Measurements from ENCODE around the gene SLC18A2.
"Not testable (repeated sequence)": the region's sequence is repeated elsewhere in the genome, so short reads cannot be mapped to it uniquely, and the experiment has no call there.

The SLC18A2 gene

DNA sequence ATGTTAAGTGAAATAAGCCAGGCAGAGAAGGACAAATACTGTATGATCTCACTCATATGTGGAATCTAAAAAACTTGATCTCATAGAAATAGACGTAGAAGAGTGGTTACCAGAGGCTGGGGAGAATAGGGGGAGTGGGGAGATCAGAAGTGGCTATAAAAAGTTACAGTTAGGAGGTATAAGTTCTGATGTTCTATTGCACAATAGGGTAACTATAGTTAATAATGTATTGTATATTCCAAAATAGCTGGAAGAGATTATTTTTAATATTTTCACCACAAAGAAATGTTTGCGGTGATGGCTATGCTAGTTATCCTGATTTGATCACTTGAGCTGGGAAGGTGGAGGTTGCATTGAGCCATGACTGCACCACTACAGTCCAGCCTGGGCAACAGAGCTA, 53.8 kb downstream of the SLC18A2 start:
- TF ChIP-seq CTCF (IDR thresholded peaks at IDR 0.05; ENCODE audit: insufficient read depth, missing control alignments): no peak
- no peak for FAIRE-seq
- no peak for DNase-seq (ENCODE audit: insufficient read length, low spot score)

DNA sequence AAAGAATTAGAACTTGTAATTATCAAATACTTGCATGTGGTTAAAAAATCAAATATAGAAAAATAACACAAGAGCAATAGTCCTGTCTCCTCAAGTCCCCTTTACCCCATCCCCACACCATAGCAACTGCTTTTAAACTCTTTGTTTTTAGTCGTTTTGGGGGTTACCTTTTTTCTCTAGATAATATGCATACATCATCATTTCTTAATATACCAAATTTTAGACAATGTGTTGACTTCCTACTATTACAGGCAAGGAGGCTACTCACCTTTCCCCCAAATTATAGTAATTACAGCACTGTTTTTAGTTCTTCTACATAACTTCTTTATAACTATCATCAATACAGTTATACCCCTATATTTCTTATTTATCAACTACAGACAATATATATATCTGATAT, 57.3 kb downstream of the SLC18A2 start:
- FAIRE-seq (no peak), DNase-seq (ENCODE audit: insufficient read length, low spot score) (no peak)
- no peak for TF ChIP-seq CTCF (IDR thresholded peaks at IDR 0.05; ENCODE audit: insufficient read depth, missing control alignments)

DNA sequence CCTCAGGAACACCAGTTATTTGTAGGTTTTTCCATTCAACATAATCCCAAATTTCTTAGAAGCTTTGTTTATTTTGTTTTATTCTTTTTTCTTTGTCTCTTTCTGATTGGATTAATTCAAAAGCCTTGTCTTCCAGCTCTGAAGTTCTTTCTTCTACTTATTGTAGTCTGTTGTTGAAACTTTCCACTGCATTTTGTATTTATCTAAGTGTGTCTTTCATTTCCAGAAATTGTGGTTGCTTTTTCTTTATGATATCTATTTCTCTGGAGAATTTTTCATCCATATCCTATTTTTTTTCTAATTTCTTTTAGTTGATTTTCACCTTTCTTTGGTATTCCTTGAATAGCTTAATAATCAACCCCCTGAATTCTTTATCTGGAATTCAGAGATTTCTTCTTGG, 58.5 kb downstream of the SLC18A2 start:
- TF ChIP-seq CTCF (IDR thresholded peaks at IDR 0.05; ENCODE audit: insufficient read depth, missing control alignments): no peak
- DNase-seq (ENCODE audit: insufficient read length, low spot score): no peak
- no peak for FAIRE-seq

- no peak for TF ChIP-seq CTCF (IDR thresholded peaks at IDR 0.05; ENCODE audit: insufficient read depth, missing control alignments)
- no peak for FAIRE-seq
- no peak for DNase-seq (ENCODE audit: insufficient read length, low spot score)
Measured at GRCh38 chr10:117300671-117301070, 59.8 kb downstream of the SLC18A2 start.

DNA sequence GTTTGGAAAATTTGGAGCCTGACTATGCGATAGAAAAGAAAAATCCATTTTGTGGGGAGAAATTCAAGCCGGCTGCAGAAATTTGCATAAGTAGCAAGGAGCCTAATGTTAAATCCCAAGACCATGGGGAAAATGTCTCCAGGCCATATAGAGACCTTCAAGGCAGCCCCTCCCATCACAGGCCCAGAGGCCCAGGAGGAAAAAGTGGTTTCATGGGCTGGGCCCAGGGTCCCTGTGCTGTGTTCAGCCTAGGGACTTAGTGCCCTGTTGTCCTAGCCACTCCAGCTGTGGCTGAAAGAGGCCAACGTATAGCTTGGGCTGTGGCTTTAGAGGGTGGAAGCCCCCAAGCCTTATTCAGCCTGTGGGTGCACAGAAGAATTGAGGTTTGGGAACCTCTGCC, 62.5 kb downstream of the SLC18A2 start:
- DNase-seq (ENCODE audit: insufficient read length, low spot score); FAIRE-seq: not testable (repeated sequence)

DNA sequence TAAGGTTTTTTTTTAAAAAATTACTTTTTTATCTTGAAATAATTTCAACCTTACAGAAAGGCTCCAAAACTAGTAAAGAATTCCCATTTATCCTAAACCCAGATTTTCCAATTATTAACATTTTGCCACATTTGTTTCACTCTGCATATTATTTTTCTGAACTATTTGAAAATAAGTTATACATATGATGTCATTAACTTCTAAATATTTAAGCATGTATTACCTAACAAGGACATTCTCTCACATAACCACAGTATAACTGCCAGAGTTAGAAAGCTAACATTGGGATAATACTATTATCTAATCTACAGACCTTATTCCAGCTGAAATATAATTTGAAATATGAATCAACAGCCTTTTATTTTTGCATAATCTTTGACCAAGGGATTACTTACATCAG, 65.8 kb downstream of the SLC18A2 start:
- DNase-seq (ENCODE audit: insufficient read length, low spot score): no peak
- FAIRE-seq: no peak
- no peak for TF ChIP-seq CTCF (IDR thresholded peaks at IDR 0.05; ENCODE audit: insufficient read depth, missing control alignments)

- DNase-seq (ENCODE audit: insufficient read length, low spot score) (no peak), FAIRE-seq (no peak)
- TF ChIP-seq CTCF (IDR thresholded peaks at IDR 0.05; ENCODE audit: insufficient read depth, missing control alignments): no peak
Measured at GRCh38 chr10:117311261-117311660, 70.3 kb downstream of the SLC18A2 start.

DNA sequence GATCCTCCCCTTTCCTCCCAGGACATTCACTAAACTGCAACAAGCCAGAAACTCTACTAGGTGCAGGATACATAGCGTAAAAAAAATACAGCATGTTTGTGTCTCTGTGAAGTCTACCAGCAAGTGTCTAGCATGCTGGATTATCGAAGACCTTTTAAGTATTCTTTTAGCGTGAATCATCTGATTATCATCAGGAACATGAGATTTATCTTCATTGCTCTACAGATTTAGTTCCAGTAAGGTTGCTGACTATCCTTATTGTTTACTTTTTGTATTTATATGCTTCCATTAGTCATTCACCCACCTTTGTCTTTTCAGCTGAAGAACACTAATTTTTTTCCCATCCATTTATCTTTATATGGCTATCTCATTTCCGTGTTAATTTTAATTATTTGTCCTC, 71.5 kb downstream of the SLC18A2 start:
- no peak for FAIRE-seq
- DNase-seq (ENCODE audit: insufficient read length, low spot score): no peak
- TF ChIP-seq CTCF (IDR thresholded peaks at IDR 0.05; ENCODE audit: insufficient read depth, missing control alignments): no peak

All from D721Med (cell line).